SU-DHL-6 (cell line): ENCODE results near the gene HSP90AB1.

Experiments
- EZH2phosphoT487 ChIP-seq: fragments of 200-600 bp; sonication (generic), shearing (Covaris generic); conservative IDR thresholded peaks from 2 replicates; pipeline ENCODE4 v1.6.1; 2018; ENCODE audit warnings: mild to moderate bottlenecking, antibody characterized with exemption, low read length, moderate library complexity, mixed read lengths
- TF ChIP-seq, protein P1 (sequence below): fragments of 200-600 bp; sonication (generic); IDR thresholded peaks from one replicate; pipeline ENCODE4 v1.5.1; 2017; ENCODE audit warnings: antibody characterized with exemption, mild to moderate bottlenecking, low read length, moderate library complexity; ENCODE audit not compliant: insufficient read depth, poor library complexity, severe bottlenecking

GRCh38 chr6:44298864-44299263, 52.0 kb downstream of the HSP90AB1 start:
- TF ChIP-seq, protein P1, sequence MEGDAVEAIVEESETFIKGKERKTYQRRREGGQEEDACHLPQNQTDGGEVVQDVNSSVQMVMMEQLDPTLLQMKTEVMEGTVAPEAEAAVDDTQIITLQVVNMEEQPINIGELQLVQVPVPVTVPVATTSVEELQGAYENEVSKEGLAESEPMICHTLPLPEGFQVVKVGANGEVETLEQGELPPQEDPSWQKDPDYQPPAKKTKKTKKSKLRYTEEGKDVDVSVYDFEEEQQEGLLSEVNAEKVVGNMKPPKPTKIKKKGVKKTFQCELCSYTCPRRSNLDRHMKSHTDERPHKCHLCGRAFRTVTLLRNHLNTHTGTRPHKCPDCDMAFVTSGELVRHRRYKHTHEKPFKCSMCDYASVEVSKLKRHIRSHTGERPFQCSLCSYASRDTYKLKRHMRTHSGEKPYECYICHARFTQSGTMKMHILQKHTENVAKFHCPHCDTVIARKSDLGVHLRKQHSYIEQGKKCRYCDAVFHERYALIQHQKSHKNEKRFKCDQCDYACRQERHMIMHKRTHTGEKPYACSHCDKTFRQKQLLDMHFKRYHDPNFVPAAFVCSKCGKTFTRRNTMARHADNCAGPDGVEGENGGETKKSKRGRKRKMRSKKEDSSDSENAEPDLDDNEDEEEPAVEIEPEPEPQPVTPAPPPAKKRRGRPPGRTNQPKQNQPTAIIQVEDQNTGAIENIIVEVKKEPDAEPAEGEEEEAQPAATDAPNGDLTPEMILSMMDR = no peak
- TF ChIP-seq EZH2phosphoT487 = no peak
